Suprapubic skin (tissue), 4 donors: Measurements from ENCODE around the gene MYOM1. TPM values are rescaled to one million over a fixed set of nuclear protein-coding genes. Genes with fewer than 3 reads are reported as not detected.
"Not testable (repeated sequence)": the region's sequence is repeated elsewhere in the genome, so short reads cannot be mapped to it uniquely, and the experiment has no call there.

Source experiments
- DNase-seq, 2 donors: peaks; one replicate each; pipeline ENCODE4 v3.0.0-alpha.2; 2019; ENCODE audit warnings: low spot score in 2 of 2
- H3K27ac ChIP-seq: fragments of 200-600 bp; sonication (generic); one replicate; pipeline ENCODE4 v1.5.1; 2019
- H3K27me3 ChIP-seq: fragments of 200-600 bp; sonication (generic); one replicate; pipeline ENCODE4 v1.5.1; 2019
- H3K36me3 ChIP-seq: fragments of 200-600 bp; sonication (generic); one replicate; pipeline ENCODE4 v1.5.1; 2019
- H3K4me1 ChIP-seq: fragments of 200-600 bp; sonication (generic); one replicate; pipeline ENCODE4 v1.5.1; 2019
- H3K4me3 ChIP-seq: fragments of 200-600 bp; sonication (generic); one replicate; pipeline ENCODE4 v1.5.1; 2019; ENCODE audit warnings: mild to moderate bottlenecking
- H3K9me3 ChIP-seq: fragments of 200-600 bp; sonication (generic); one replicate; pipeline ENCODE4 v1.5.1; 2019
- EP300 ChIP-seq: sonication (generic); formaldehyde crosslinking; IDR thresholded peaks from one replicate; pipeline ENCODE4 v1.6.1; 2017; ENCODE audit warnings: antibody characterized with exemption
- POLR2A ChIP-seq, 2 donors: fragments of 450-650 bp; IDR thresholded peaks; one replicate each; pipeline ENCODE4 v1.6.1; 2017; ENCODE audit warnings: antibody characterized with exemption in 2 of 2, mild to moderate bottlenecking in 2 of 2, moderate library complexity in 2 of 2
- POLR2AphosphoS5 ChIP-seq, 3 donors: sonication (generic); formaldehyde crosslinking; IDR thresholded peaks; one replicate each; pipeline ENCODE4 v1.6.1; 2017; ENCODE audit warnings: antibody characterized with exemption in 3 of 3
- WGBS: methylation state at CpG from one replicate; pipeline ENCODE4 v1.1.5; 2018; 5-methylcytosine and 5-hydroxymethylcytosine counted together
- total RNA-seq, 4 donors: library from RNA; depleted of rRNA; stranded (reverse); fragments of >200 nt; gene quantifications; one replicate each; pipeline ENCODE4 v1.1.0, GENCODE V29; 2016
- TF ChIP-seq, protein P1 (sequence below), 2 donors: fragments of 200-600 bp in 1 of 2; fragments of 450-650 bp in 1 of 2; sonication (generic) in 1 of 2; IDR thresholded peaks; one replicate each; pipeline ENCODE4 v1.5.1; 2016 to 2019; ENCODE audit warnings: antibody characterized with exemption in 2 of 2, mild to moderate bottlenecking in 1 of 2, moderate library complexity in 1 of 2

Gene MYOM1
- total RNA-seq, 4 donors from 2014 or later = 0.99 to 2.1 (median 1.6) TPM

DNA sequence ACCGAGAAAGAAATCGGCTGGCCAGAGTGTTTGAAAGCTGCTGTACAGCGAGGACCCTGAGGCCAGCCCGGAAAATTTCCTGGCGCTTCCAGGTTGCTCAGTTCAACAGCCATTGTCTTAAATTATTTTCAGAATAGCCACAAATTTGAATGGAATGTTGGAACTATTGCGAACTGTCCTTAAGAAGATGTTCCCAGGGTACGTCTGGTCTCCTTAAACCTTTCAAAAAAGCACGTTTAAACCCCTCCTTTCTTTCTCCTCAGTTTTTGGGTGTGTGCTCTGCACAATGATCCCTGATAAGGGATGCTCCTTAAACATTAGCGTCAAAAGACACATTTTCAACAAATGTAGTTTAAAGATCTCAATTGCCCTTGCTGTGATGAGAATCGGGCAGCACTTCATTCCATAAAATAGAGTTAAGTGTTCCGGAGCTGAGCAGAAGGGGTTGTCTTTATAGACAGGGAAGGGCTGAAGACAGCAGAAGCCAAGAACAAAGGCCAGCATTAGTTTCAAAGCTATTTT, 192.3 kb downstream of the MYOM1 start:
- 58% methylated on average over 11 of the region's 11 CpGs for WGBS
- Histone ChIP-seq H3K27ac (no peak overlapping the region), H3K4me1 (peaks cover 6% of the 10 kb centered on the region), H3K36me3 (no peaks in the 10 kb centered on the region), H3K4me3 (no peak overlapping the region), H3K9me3 (no peaks in the 10 kb centered on the region), H3K27me3 (no peaks in the 10 kb centered on the region)
- TF ChIP-seq, protein P1, sequence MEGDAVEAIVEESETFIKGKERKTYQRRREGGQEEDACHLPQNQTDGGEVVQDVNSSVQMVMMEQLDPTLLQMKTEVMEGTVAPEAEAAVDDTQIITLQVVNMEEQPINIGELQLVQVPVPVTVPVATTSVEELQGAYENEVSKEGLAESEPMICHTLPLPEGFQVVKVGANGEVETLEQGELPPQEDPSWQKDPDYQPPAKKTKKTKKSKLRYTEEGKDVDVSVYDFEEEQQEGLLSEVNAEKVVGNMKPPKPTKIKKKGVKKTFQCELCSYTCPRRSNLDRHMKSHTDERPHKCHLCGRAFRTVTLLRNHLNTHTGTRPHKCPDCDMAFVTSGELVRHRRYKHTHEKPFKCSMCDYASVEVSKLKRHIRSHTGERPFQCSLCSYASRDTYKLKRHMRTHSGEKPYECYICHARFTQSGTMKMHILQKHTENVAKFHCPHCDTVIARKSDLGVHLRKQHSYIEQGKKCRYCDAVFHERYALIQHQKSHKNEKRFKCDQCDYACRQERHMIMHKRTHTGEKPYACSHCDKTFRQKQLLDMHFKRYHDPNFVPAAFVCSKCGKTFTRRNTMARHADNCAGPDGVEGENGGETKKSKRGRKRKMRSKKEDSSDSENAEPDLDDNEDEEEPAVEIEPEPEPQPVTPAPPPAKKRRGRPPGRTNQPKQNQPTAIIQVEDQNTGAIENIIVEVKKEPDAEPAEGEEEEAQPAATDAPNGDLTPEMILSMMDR (IDR thresholded peaks at IDR 0.05) = no peak
- TF ChIP-seq EP300 (no peak), POLR2A (IDR thresholded peaks at IDR 0.05) (no peak), POLR2AphosphoS5 (IDR thresholded peaks at IDR 0.05) (no peak)
- no peak for DNase-seq

DNA sequence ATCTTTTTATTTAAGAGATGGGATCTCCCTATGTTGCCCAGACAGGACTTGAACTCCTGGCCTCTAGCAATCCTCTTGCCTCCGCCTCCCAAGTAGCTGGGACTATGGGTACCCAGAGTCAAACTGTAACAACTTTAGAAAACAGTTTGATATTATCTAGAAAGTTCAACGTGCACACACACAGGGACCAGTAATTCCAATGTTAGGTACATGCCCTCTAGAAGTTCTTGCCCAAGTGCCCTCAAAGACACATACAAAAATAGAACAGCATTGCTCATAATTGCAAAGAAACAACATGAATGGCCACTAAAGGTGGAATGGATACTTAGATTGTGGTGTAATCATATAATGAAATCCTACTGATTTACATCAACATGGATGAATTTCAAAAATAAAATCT, 194.2 kb downstream of the MYOM1 start:
- WGBS = 78% methylated on average over 2 of the region's 2 CpGs
- Histone ChIP-seq H3K27me3 (no peaks in the 10 kb centered on the region), H3K4me1 (peaks cover 6% of the 10 kb centered on the region), H3K36me3 (no peaks in the 10 kb centered on the region), H3K9me3 (no peaks in the 10 kb centered on the region), H3K4me3 (no peak overlapping the region), H3K27ac (no peak overlapping the region)
- no peak for DNase-seq
- TF ChIP-seq, protein P1 (IDR thresholded peaks at IDR 0.05) = no peak
- TF ChIP-seq POLR2A (IDR thresholded peaks at IDR 0.05) (no peak), EP300 (no peak), POLR2AphosphoS5 (IDR thresholded peaks at IDR 0.05) (no peak)

DNA sequence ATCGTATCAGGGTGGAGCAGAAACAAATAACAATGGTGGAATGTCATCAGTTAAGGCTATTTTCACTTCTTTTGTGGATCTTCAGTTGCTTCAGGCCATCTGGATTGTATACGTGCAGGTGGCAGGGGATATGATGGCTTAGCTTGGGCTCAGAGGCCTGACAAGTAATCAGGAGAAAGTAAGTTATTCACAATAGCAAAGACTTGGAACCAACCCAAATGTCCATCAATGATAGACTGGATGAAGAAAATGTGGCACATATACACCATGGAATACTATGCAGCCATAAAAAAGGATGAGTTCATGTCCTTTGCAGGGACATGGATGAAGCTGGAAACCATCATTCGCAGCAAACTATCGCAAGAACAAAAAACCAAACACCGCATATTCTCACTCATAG, 196.2 kb downstream of the MYOM1 start:
- not testable (repeated sequence) for DNase-seq, H3K27me3 ChIP-seq, H3K36me3 ChIP-seq, H3K4me3 ChIP-seq, H3K27ac ChIP-seq, H3K4me1 ChIP-seq, H3K9me3 ChIP-seq
- WGBS = 92% methylated on average over 5 of the region's 5 CpGs

Other genes starting within 250 kb of the MYOM1 start
- gene LPIN2, start 206.8 kb downstream of the MYOM1 start, total RNA-seq = 10 to 100 TPM in 1 of 4 donors, 1 to 10 TPM in 3; 7.2 to 11.2 (median 9.1) TPM
- 100 to 1,000 TPM; 190 to 259 (median 242) TPM for gene MYL12A, start 27.8 kb upstream of the MYOM1 start, total RNA-seq
- 100 to 1,000 TPM; 182 to 333 (median 295) TPM for gene MYL12B, start 42.2 kb upstream of the MYOM1 start, total RNA-seq
- 100 to 1,000 TPM in 2 of 4 donors, 10 to 100 TPM in 2; 89.4 to 122 (median 108) TPM for gene TGIF1, start 230.2 kb upstream of the MYOM1 start, total RNA-seq